ENCODE measurements around the gene PATJ.

PATJ gene

GRCh38 chr1:62070384-62071011, 328.2 kb downstream of the PATJ start:
- peak; percentile 23 for TF ChIP-seq ZNF654 (tag by site-specific recombination; IDR thresholded peaks at IDR 0.05; ENCODE audit: low read depth)
- no peak for TF ChIP-seq YY1 (tag by site-specific recombination; IDR thresholded peaks at IDR 0.05)
- no peak for TF ChIP-seq ZNF580 (tag by site-specific recombination; IDR thresholded peaks at IDR 0.05)
- no peak for TF ChIP-seq ZNF48 (tag by site-specific recombination; IDR thresholded peaks at IDR 0.05)
- Histone ChIP-seq H3K36me3 (ENCODE audit: control insufficient read depth in 2 of 2, insufficient read depth in 1 of 2, low read length in 2 of 2) (no peaks in the 10 kb centered on the region), H3K4me1 (ENCODE audit: control insufficient read depth, insufficient read depth, low read length) (no peaks in the 10 kb centered on the region), H3K27ac (ENCODE audit: extremely low read depth, low read depth, low read length) (no peak overlapping the region), H3K9me3 (ENCODE audit: control insufficient read depth, insufficient read depth, low read depth, low read length) (no peaks in the 10 kb centered on the region), H3K4me3 (ENCODE audit: low read depth, low read length) (no peak overlapping the region)
- ChIA-PET CTCF (interaction anchor here (1.1 kb wide), 1 partner anchor 151 kb away, joined by 3 read pairs; no protein-coding TSS in a partner anchor), POLR2A (no interaction called here)

DNA sequence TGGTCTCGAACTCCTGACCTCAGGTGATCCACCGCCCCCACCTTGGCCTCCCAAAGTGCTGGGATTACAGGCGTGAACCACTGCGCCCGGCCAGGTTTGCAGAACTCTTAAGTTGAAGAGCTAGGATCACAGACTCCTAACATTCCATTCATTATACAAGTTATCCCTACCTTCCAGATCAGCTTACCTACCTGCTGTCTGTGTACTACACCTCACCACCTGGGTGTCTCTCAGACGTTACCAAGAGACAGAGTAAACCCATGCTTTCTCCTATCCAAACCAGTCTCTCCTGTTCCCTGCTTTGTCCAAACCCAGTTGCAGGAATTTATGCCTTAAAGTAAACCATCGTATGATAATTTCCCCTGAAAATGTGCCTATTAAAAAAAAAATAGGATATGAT, 329.4 kb downstream of the PATJ start:
- CTCF ChIA-PET, result interaction anchor here (0.7 to 2.0 kb wide), 4 partner anchors 11 to 152 kb away, joined by 3 to 9 read pairs (median 3); no protein-coding TSS in a partner anchor
- no peak for TF ChIP-seq BCL11A (tag by site-specific recombination; IDR thresholded peaks at IDR 0.05; ENCODE audit: low read depth)
- TF ChIP-seq, protein P1, sequence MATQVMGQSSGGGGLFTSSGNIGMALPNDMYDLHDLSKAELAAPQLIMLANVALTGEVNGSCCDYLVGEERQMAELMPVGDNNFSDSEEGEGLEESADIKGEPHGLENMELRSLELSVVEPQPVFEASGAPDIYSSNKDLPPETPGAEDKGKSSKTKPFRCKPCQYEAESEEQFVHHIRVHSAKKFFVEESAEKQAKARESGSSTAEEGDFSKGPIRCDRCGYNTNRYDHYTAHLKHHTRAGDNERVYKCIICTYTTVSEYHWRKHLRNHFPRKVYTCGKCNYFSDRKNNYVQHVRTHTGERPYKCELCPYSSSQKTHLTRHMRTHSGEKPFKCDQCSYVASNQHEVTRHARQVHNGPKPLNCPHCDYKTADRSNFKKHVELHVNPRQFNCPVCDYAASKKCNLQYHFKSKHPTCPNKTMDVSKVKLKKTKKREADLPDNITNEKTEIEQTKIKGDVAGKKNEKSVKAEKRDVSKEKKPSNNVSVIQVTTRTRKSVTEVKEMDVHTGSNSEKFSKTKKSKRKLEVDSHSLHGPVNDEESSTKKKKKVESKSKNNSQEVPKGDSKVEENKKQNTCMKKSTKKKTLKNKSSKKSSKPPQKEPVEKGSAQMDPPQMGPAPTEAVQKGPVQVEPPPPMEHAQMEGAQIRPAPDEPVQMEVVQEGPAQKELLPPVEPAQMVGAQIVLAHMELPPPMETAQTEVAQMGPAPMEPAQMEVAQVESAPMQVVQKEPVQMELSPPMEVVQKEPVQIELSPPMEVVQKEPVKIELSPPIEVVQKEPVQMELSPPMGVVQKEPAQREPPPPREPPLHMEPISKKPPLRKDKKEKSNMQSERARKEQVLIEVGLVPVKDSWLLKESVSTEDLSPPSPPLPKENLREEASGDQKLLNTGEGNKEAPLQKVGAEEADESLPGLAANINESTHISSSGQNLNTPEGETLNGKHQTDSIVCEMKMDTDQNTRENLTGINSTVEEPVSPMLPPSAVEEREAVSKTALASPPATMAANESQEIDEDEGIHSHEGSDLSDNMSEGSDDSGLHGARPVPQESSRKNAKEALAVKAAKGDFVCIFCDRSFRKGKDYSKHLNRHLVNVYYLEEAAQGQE (tag by site-specific recombination; IDR thresholded peaks at IDR 0.05), result no peak
- no peak for TF ChIP-seq EGR2 (tag by site-specific recombination; IDR thresholded peaks at IDR 0.05; ENCODE audit: low read depth)
- TF ChIP-seq ZNF600 (tag by site-specific recombination; IDR thresholded peaks at IDR 0.05), result no peak
- TF ChIP-seq ZNF19 (tag by site-specific recombination; IDR thresholded peaks at IDR 0.05; ENCODE audit: low read depth), result no peak
- no peak for TF ChIP-seq TCF7L2 (IDR thresholded peaks at IDR 0.05; ENCODE audit: borderline replicate concordance, low read depth, low read length)
- TF ChIP-seq ZNF169 (tag by site-specific recombination; IDR thresholded peaks at IDR 0.05), result no peak
- TF ChIP-seq ZNF549 (tag by site-specific recombination; IDR thresholded peaks at IDR 0.05), result no peak
- H3K4me1 ChIP-seq (ENCODE audit: control insufficient read depth, insufficient read depth, low read length), result no peaks in the 10 kb centered on the region; the same call in 1 of the 2 replicates
- H3K27ac ChIP-seq (ENCODE audit: extremely low read depth, low read depth, low read length), result no peak overlapping the region
- POLR2A ChIA-PET, result no interaction called here
- no peaks in the 10 kb centered on the region for H3K9me3 ChIP-seq (ENCODE audit: control insufficient read depth, insufficient read depth, low read depth, low read length)
- no peaks in the 10 kb centered on the region for H3K36me3 ChIP-seq (ENCODE audit: control insufficient read depth in 2 of 2, insufficient read depth in 1 of 2, low read length in 2 of 2)
- H3K4me3 ChIP-seq (ENCODE audit: low read depth, low read length), result no peak overlapping the region

- H3K36me3 ChIP-seq (ENCODE audit: control insufficient read depth in 2 of 2, insufficient read depth in 1 of 2, low read length in 2 of 2), result peaks cover 0 to 3% of the 10 kb centered on the region in 2 experiments; a peak in 2 of 3 replicates
- no peak overlapping the region for H3K27ac ChIP-seq (ENCODE audit: extremely low read depth, low read depth, low read length)
- H3K4me3 ChIP-seq (ENCODE audit: low read depth, low read length), result no peak overlapping the region
- H3K9me3 ChIP-seq (ENCODE audit: control insufficient read depth, insufficient read depth, low read depth, low read length), result no peaks in the 10 kb centered on the region
- no peaks in the 10 kb centered on the region; the same call in 1 of the 2 replicates for H3K4me1 ChIP-seq (ENCODE audit: control insufficient read depth, insufficient read depth, low read length)
- POLR2A ChIA-PET, result no interaction called here
- CTCF ChIA-PET, result interaction anchor here (0.8 kb wide), 2 partner anchors 55 to 96 kb away, joined by 4 to 5 read pairs; no protein-coding TSS in a partner anchor
- TF ChIP-seq ZNF830 (tag by site-specific recombination; IDR thresholded peaks at IDR 0.05; ENCODE audit: low read depth), result no peak
- 0 out of 2 replicates have a peak, but pooled peaks have one; percentile 36 for TF ChIP-seq WT1 (tag by site-specific recombination; IDR thresholded peaks at IDR 0.05)
- no peak for TF ChIP-seq ZNF169 (tag by site-specific recombination; IDR thresholded peaks at IDR 0.05)
- TF ChIP-seq, protein P2, sequence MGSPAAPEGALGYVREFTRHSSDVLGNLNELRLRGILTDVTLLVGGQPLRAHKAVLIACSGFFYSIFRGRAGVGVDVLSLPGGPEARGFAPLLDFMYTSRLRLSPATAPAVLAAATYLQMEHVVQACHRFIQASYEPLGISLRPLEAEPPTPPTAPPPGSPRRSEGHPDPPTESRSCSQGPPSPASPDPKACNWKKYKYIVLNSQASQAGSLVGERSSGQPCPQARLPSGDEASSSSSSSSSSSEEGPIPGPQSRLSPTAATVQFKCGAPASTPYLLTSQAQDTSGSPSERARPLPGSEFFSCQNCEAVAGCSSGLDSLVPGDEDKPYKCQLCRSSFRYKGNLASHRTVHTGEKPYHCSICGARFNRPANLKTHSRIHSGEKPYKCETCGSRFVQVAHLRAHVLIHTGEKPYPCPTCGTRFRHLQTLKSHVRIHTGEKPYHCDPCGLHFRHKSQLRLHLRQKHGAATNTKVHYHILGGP (tag by site-specific recombination; IDR thresholded peaks at IDR 0.05), result no peak
- peak; percentile 60; the same call in 1 of the 2 replicates for TF ChIP-seq MEIS1 (CRISPR knock-in tag; IDR thresholded peaks at IDR 0.05; ENCODE audit: borderline replicate concordance)
- TF ChIP-seq ZNF366 (tag by site-specific recombination; conservative IDR thresholded peaks at IDR 0.05), result 0 out of 2 replicates have a peak, but pooled peaks have one; percentile 19
- peak; percentile 69 for TF ChIP-seq ZNF600 (tag by site-specific recombination; IDR thresholded peaks at IDR 0.05)
- no peak for TF ChIP-seq SCRT2 (tag by site-specific recombination; IDR thresholded peaks at IDR 0.05)
- TF ChIP-seq SP3 (tag by site-specific recombination; IDR thresholded peaks at IDR 0.05), result no peak
- TF ChIP-seq ZNF280C (tag by site-specific recombination; IDR thresholded peaks at IDR 0.05), result no peak
- 0 out of 2 replicates have a peak, but pooled peaks have one; percentile 54 for TF ChIP-seq ZNF660 (tag by site-specific recombination; IDR thresholded peaks at IDR 0.05)
- 0 out of 2 replicates have a peak, but pooled peaks have one; percentile 28 for TF ChIP-seq ZNF449 (tag by site-specific recombination; IDR thresholded peaks at IDR 0.05)
Observed at GRCh38 chr1:62076286-62076685, 334.0 kb downstream of the PATJ start.
